Ishikawa (cell line): Measurements from ENCODE around the gene UBE2M.
A peak's percentile ranks its signal among the peaks of the same experiment; 100 is the strongest.

ENCODE experiments used
- EGR1 ChIP-seq: IDR thresholded peaks from 2 replicates; pipeline ENCODE4 v1.6.1; 2012
- TAF1 ChIP-seq: IDR thresholded peaks from 2 replicates; pipeline ENCODE4 v1.6.1; 2012; ENCODE audit warnings: low read depth, mild to moderate bottlenecking
- YY1 ChIP-seq: IDR thresholded peaks from 2 replicates; pipeline ENCODE4 v1.6.1; 2012; ENCODE audit warnings: low read depth

GRCh38 chr19:58572818-58573657 is 14.6 kb upstream of the UBE2M start, which contains the start of gene MZF1:
- TF ChIP-seq YY1, result peak; percentile 81
- TF ChIP-seq TAF1, result no peak
- peak; percentile 65; the same call in 1 of the 2 replicates for TF ChIP-seq EGR1
